Measurements from ENCODE around the gene B3GNT4.

DNA sequence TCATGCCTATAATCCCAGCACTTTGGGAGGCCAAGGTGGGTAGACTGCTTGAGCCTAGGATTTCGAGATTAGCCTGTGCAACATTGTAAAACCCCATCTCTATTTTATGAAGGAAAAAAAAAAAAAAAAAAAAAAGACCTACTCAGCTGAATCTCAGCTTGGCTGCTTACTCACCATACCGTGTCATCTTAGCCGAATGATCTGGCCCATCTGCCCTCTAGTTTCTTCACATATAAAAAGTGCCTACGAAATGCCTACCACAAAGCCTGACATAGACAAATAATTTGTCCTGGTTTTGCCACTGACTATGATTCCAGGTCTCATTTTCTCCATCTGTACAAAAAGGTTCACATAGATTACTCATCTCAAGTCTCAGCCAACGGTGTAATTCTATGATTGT is 12.3 kb downstream of the B3GNT4 start:
- TF ChIP-seq POLR2AphosphoS5 (IDR thresholded peaks at IDR 0.05; ENCODE audit: low read depth) (no peak), CTCF (IDR thresholded peaks at IDR 0.05; ENCODE audit: insufficient read depth, low read length) (no peak)
